Hair follicular keratinocyte (primary cell): Measurements from ENCODE around the gene RAB3C. TPM values are rescaled to one million over a fixed set of nuclear protein-coding genes. Genes with fewer than 3 reads are reported as not detected.

Experiments
- total RNA-seq: library from RNA; depleted of rRNA; stranded (reverse); fragments of >200 nt; gene quantifications from 2 replicates; pipeline ENCODE4 v1.2.3, GENCODE V29; 2015

RAB3C gene, protein sequence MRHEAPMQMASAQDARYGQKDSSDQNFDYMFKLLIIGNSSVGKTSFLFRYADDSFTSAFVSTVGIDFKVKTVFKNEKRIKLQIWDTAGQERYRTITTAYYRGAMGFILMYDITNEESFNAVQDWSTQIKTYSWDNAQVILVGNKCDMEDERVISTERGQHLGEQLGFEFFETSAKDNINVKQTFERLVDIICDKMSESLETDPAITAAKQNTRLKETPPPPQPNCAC
- not detected in 2 replicates for total RNA-seq

DNA sequence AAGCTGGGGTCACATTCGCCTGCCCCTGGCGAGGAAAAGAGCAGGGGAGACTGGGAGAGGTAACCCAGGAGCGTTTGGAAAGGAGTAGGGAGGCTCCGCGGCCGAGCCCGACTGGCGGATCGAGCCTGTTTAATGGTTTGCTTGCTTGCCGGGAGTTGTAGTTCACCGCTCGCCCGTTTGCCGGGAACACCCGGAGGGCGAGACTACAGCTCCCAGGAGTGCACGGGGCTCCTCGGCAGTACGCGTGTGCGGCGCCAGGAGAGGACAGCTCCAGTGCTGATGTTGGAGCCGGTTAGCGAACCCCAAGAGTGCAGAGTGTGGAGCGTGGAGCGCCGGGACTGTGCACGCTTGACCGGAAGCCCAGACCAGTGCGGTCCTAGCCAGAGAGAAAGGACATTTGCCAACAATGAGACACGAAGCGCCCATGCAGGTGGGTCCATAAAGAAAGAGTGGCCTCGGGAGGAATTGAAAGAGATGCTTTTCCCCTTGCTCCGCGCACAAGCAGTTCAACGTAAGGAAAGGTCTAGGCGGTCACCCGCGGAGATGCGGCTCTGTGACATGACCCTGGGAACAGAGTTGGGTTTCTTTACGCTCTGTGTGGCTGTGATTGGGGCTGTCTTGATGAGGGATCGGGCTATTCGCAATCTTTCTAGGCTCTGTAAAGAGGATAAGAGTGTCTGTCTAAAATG is at the start of gene RAB3C:
TSS of gene RAB3C (plus strand) at position 273 of the 689 bp plus-strand sequence. CDS start at position 407, 134 bp downstream.

Other genes with a start within 250 kb of the RAB3C start
- 166 and 174 TPM in 2 replicates for gene PLK2, start 123.0 kb upstream of the RAB3C start, total RNA-seq
- not detected in 2 replicates for gene GAPT, start 91.6 kb upstream of the RAB3C start, total RNA-seq